B cell (primary cell): ENCODE data around the gene ASH1L.

Source experiments
- CTCF ChIP-seq: fragments of 200-600 bp; IDR thresholded peaks from one replicate; pipeline ENCODE4 v1.8.0; 2022; ENCODE audit warnings: antibody characterized with exemption, mild to moderate bottlenecking
- EZH2 ChIP-seq: IDR thresholded peaks from 2 replicates; pipeline ENCODE4 v1.6.1; 2012; ENCODE audit warnings: borderline replicate concordance, low read depth, mild to moderate bottlenecking, moderate library complexity, low read length; ENCODE audit not compliant: insufficient read depth, poor library complexity, severe bottlenecking

GRCh38 chr1:155522069-155522468 lies 40.5 kb downstream of the ASH1L start:
- TF ChIP-seq CTCF (no peak), EZH2 (no peak)
